ENCODE data around the gene GPR32. TPM values are rescaled to one million over a fixed set of nuclear protein-coding genes. Genes with fewer than 3 reads are reported as not detected.

Gene GPR32
- total RNA-seq, 1 donor from 2014 or later = not detected

DNA sequence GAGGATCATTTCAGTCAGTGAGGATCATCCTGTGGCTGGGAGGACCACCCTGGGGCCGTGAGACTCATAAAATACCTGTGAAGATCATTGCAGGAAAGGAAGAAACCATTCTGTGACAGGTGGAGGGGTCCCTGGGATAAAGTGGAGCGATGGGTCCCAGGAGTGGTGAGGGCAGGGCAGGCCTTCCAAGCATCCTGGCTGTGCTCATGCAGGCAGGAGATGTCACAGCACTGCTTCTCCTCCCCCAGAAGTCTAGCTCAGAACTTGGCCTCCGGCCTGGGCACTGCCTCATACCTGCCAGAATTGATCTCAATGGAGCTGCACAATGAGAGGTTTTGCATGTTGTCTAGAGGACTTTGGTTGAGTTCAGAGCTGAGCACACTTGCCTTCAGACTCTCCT is 42.2 kb downstream of the GPR32 start:
- H3K27ac Mint-ChIP-seq = peak overlapping the region; percentile 2
- peaks cover 67% of the 10 kb centered on the region for H3K27me3 Mint-ChIP-seq
- H3K9me3 Mint-ChIP-seq = peaks cover 5% of the 10 kb centered on the region
- no peak for TF ChIP-seq CTCF (conservative IDR thresholded peaks at IDR 0.05)
- H3K4me3 Mint-ChIP-seq = no peak overlapping the region
- no peaks in the 10 kb centered on the region for H3K4me1 Mint-ChIP-seq (ENCODE audit: unreplicated experiment)
- no peaks in the 10 kb centered on the region for H3K36me3 Mint-ChIP-seq
- DNase-seq (ENCODE audit: extremely low spot score, unreplicated experiment) = no peak

GRCh38 chr19:50814883-50815282 is 44.6 kb downstream of the GPR32 start:
- no peak for TF ChIP-seq CTCF (conservative IDR thresholded peaks at IDR 0.05)
- no peak overlapping the region for H3K4me3 Mint-ChIP-seq
- peaks cover 78% of the 10 kb centered on the region for H3K27me3 Mint-ChIP-seq
- no peak for DNase-seq (ENCODE audit: extremely low spot score, unreplicated experiment)
- H3K27ac Mint-ChIP-seq = no peak overlapping the region
- H3K4me1 Mint-ChIP-seq (ENCODE audit: unreplicated experiment) = peaks cover 5% of the 10 kb centered on the region
- no peaks in the 10 kb centered on the region for H3K36me3 Mint-ChIP-seq
- peaks cover 5% of the 10 kb centered on the region for H3K9me3 Mint-ChIP-seq

GRCh38 chr19:50815439-50815838 is 45.2 kb downstream of the GPR32 start:
- Mint-ChIP-seq H3K9me3 (peaks cover 5% of the 10 kb centered on the region), H3K4me3 (no peak overlapping the region), H3K4me1 (ENCODE audit: unreplicated experiment) (peaks cover 10% of the 10 kb centered on the region), H3K36me3 (no peaks in the 10 kb centered on the region), H3K27ac (no peak overlapping the region), H3K27me3 (peaks cover 81% of the 10 kb centered on the region)
- no peak for TF ChIP-seq CTCF (conservative IDR thresholded peaks at IDR 0.05)
- no peak for DNase-seq (ENCODE audit: extremely low spot score, unreplicated experiment)

DNA sequence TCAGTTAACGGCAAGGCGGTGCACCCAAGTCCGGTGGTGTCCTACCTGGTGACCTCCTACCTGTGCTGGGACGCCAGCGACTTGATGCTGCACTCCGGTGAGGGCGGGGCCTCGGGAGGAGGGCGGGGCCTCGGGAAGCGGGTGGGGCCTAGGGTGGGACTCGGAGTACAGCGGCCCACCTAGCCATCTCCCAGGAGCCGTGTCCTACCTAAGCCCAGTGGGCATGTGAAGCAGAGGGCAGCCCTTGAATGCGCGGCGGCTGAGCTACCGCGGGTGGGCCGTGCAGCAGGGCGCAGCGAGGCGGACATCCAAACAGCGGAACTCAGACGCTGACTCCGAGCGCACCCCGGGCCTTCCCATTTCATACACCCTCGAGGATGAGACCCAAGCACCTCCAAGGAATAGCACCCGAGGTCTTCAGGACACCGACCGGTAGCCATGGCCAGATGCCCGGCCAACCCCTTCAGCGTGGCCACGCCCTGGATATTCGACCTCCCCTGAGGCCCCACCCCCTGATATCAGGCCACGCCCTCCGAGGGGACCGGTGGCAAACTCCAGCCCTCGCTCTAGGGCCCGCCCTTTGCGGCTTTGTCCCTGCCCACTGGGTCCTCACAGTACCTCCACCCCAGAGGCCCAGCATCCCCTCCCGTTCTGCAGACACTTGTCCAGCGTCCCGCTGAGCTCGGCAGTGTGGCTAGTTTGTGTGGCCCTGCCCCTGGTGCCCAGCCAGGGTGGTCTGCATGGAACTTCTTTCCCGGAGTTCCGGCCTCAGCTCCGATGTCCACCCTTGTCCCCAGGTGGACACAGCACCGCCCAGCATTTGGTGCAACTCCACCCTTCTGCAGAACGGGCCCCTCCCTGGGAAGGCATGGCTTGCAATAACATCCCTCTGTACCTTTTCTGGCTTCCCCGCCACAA is 47.9 kb downstream of the GPR32 start:
- H3K4me3 Mint-ChIP-seq = peak overlapping the region; percentile 78
- H3K27me3 Mint-ChIP-seq = peaks cover 87% of the 10 kb centered on the region
- no peak overlapping the region for H3K27ac Mint-ChIP-seq
- H3K9me3 Mint-ChIP-seq = peaks cover 5% of the 10 kb centered on the region
- no peak for DNase-seq (ENCODE audit: extremely low spot score, unreplicated experiment)
- TF ChIP-seq CTCF (conservative IDR thresholded peaks at IDR 0.05) = no peak
- no peaks in the 10 kb centered on the region for H3K36me3 Mint-ChIP-seq
- peaks cover 13% of the 10 kb centered on the region for H3K4me1 Mint-ChIP-seq (ENCODE audit: unreplicated experiment)

GRCh38 chr19:50818859-50819472 is 48.7 kb downstream of the GPR32 start:
- DNase-seq (ENCODE audit: extremely low spot score, unreplicated experiment) = no peak
- no peak overlapping the region for H3K27ac Mint-ChIP-seq
- H3K36me3 Mint-ChIP-seq = no peaks in the 10 kb centered on the region
- H3K9me3 Mint-ChIP-seq = peaks cover 5% of the 10 kb centered on the region
- H3K4me3 Mint-ChIP-seq = peak overlapping the region; percentile 78
- H3K4me1 Mint-ChIP-seq (ENCODE audit: unreplicated experiment) = peaks cover 13% of the 10 kb centered on the region
- TF ChIP-seq CTCF (conservative IDR thresholded peaks at IDR 0.05) = no peak
- H3K27me3 Mint-ChIP-seq = peaks cover 87% of the 10 kb centered on the region
